NCI-H345 treated with DMSO at 0.1 percent for 48 hours (cell line): ENCODE results near the gene PLEK.
"Not testable (repeated sequence)": the region's sequence is repeated elsewhere in the genome, so short reads cannot be mapped to it uniquely, and the experiment has no call there.

Experiments
- DNase-seq: peaks from one replicate; lab custom pipeline; 2025; ENCODE audit not compliant: unreplicated experiment; lab: John Stamatoyannopoulos, UW

PLEK gene

GRCh38 chr2:68384485-68385107, 19.5 kb downstream of the PLEK start:
- no peak for DNase-seq

- DNase-seq, result no peak
These were observed 20.3 kb downstream of the PLEK start for GRCh38 chr2:68385220-68385906.

- DNase-seq, result no peak
These were observed 20.8 kb downstream of the PLEK start for GRCh38 chr2:68385907-68386287.

DNA sequence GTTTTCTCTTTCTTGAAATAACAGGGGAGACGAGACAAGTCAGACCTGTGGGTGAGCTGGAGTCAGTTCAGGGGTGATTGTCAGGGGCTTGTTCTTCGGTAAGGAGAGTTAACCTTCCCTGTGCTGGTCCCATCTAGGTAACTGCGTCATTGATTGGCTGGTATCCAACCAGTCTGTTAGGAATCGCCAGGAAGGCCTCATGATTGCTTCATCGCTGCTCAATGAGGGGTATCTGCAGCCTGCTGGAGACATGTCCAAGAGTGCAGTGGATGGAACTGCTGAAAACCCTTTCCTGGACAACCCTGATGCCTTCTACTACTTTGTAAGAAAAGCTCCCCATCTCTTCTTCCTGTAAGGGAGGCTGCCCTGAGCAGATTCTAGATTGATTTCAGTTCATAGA, 21.3 kb downstream of the PLEK start:
- no peak for DNase-seq

- DNase-seq, result no peak
These were observed 22.6 kb downstream of the PLEK start for GRCh38 chr2:68387408-68388350.

- no peak for DNase-seq
These were observed 23.3 kb downstream of the PLEK start for GRCh38 chr2:68388358-68388757.

GRCh38 chr2:68388772-68389171, 23.7 kb downstream of the PLEK start:
- no peak for DNase-seq

DNA sequence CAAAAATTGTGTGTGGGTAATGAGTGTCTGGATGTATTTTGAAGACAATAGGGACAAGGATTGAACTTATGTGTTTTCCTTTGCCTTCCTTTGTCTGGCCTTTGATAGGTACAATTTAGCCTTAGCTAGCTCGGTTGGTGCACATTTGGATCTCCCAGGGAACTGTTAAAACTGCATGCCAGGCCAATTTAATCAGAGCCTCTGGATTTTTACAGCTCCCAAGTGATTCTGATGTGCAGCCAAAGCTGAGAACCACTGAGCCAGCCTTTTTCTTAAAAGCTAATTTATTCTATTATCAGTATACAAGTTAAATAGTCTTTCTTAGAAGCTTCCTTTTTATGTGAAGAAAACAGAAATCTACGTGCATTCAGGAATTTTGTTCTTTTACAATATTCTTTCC, 25.0 kb downstream of the PLEK start:
- DNase-seq, result no peak

- no peak for DNase-seq
These were observed 25.5 kb downstream of the PLEK start for GRCh38 chr2:68390586-68390985.

DNA sequence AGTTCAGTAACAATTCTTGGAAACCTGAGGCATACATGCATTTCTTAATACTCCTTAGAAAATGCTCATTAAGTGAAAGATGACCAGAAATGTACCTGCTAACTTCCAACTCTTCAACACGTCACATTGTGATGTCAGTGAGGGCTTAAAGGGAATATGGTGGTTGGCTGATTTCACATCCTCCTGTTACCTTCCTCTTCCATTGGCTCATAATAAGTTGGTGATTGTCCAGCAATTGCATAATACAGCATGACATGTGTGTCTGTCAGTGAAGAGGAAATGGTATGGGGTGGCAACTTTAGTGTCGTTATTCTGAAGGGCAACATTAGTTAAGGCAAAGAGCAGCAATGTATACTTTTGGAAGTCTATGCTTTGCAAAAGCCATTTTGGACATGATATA, 26.0 kb downstream of the PLEK start:
- no peak for DNase-seq

DNA sequence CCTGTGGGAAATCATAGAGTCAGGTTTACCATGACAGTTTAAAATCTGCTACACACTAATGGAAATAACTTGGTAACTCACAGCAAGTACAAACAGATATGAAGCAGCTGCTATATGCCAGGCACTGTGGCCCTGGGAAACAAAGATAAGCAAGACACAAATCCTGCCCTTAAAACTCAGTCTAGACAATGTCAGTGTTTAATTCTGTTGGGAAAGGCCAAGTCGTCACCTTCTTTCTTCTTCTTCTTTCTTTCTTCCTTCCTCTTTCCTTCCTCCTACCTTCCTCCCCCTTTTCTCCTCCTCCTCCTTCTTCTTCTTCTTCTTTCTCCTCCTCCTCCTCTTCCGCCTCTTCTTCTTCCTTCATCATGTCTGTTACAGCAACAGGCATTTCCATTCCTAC, 26.8 kb downstream of the PLEK start:
- no peak for DNase-seq

DNA sequence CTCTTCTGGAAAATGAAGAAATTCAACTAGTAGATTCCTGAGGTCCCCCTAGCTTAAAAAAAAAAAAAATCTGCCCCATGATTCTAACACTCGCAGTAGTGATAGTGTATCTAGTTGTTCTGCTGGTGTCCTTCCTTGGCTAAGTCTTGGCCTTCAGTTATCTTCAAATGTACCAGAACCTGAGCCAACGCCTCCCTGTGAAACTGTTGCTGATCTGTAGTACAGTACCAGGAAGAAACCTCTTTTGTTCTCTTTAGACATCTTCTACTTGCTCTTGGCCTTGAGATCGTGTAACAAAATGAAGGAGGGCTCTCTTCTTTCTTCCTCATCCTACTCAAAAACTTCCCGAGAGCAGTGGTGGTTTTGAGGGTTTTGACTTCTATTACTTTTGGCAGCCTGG, 31.0 kb downstream of the PLEK start:
- no peak for DNase-seq

DNA sequence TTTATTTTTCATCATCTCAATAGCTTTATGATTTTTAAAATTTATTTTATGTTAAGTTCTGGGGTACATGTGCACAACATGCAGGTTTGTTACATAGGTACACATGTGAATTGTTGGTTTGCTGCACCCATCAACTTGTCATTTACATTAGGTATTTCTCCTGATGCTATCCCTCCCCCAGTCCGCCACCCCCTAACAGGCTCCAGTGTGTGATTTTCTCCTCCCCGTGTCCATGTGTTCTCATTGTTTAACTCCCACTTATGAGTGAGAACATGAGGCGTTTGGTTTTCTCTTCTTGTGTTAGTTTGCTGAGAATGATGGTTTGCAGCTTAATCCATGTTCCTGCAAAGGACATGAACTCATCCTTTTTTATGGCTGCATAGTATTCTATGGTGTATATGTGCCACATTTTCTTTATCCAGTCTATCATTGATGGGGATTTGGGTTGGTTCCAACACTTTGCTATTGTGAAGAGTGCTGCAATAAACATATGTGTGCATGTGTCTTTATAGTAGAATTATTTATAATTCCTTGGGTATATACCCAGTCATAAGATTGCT, 32.7 kb downstream of the PLEK start:
- not testable (repeated sequence) for DNase-seq

DNA sequence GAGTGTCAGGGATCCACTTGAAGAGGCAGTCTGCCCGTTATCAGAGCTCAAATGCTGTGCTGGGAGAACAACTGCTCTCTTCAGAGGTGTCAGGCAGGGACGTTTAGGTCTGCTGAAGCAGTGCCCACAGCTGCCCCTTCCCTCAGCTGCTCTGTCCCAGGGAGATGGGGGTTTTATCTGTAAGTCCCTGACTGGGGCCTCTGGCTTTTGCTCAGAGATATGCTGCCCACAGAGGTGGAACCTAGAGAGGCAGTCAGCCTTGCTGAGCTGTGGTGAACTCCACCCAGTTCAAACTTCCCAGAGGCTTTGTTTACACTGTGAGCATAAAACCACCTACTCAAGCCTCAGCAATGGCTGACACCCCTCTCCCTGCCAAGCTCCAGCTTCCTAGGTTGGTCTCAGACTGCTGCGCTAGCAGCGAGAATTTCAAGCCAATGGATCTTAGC, 38.1 kb downstream of the PLEK start:
- DNase-seq, result no peak

- no peak for DNase-seq
These were observed 39.1 kb downstream of the PLEK start for GRCh38 chr2:68404164-68404563.

DNA sequence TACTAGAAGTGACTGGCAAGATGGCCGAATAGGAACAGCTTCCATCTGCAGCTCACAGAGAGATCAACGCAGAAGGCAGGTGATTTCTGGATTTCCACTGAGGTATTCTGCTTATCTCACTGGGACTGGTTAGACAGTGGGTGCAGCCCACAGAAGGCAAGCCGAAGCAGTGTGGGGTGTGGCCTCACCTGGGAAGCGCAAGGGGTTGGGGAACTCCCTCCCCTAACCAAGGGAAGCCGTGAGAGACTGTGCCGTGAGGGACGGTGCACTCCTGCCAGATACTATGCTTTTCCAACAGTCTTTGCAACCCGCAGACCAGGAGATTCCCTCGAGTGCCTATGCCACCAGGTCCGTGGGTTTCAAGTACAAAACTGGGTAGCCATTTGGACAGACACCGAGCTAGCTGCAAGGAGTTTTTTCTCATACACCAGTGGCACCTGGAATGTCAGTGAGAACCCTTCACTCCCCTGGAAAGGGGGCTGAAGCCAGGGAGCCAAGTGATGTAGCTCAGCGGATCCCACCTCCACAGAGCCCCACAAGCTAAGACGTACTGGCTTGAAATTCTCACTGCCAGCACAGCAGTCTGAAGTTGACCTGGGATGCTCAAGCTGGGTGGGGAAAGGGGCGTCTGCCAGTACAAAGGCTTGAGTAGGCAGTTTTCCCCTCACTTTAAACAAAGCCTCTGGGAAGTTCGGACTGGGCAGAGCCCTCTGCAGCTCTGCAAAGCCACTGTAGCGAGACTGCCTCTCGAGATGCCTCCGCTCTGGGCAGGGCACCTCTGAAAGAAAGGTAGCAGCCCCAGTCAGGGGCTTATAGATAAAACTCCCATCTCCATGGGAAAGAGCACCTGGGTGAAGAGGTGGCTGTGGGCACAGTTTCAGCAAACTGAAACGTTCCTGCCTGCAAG, 40.1 kb downstream of the PLEK start:
- DNase-seq, result no peak

DNA sequence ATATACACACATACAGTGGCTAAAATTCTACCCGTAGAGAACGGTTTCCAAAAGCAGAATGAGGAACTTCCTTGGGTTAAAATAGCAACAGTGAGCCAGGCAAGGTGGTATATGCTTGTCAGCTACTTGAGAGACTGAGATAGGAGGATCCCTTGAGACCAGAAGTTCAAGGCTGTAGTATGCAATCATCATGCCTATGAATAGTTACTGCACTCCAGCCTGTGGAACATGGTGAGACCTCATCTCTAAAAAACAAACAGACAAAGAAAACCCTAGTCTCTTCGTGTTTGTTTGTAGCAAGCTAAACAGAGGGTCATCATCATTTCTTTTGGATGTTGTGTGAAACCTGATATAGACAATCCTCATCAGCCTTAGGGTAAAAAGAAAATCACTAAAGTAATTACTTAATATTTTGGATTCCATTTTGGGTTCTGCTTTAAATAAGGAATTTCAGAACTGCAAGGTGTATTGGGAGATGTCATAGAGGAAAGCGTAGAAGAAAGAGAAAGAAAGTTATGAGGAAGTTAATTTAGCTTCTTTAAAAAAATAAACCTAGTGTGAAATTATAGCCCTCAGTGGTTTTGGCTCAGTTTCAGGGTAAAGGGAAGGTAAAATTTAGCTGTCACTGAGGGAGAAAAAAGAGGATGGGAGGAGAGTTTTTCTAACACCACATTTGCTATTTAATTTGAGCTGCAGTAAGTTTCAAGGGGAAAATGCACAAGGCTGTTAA, 46.5 kb downstream of the PLEK start:
- DNase-seq, result no peak

GRCh38 chr2:68412127-68412819, 47.2 kb downstream of the PLEK start:
- no peak for DNase-seq

DNA sequence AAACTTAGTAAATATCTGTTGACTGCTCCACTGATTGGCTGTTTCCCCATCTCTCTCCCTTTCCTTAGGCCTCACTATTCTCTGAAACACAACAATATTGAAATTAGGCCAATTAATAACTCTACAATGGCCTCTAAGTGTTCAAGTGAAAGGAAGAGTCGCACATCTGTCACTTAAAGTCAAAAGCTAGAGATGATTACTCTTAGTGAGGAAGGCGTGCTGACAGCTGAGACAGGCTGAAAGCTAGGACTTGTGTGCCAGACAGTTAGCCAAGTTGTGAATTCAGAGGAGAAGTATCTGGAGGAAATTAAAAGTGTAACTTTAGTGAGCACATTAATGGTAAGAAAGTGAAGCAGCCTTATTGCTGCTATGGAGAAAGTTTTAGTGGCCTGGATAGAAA, 48.4 kb downstream of the PLEK start:
- no peak for DNase-seq
